C4-2B (cell line): Measurements from ENCODE around the gene DNAAF8.

Experiments
- ZFX ChIP-seq: fragments of 450-650 bp; IDR thresholded peaks from 2 replicates; pipeline ENCODE4 v1.6.1; 2017
- TF ChIP-seq, protein P1 (sequence below): fragments of 450-650 bp; conservative IDR thresholded peaks from 2 replicates; pipeline ENCODE4 v1.5.1; 2017; ENCODE audit warnings: mild to moderate bottlenecking

DNA sequence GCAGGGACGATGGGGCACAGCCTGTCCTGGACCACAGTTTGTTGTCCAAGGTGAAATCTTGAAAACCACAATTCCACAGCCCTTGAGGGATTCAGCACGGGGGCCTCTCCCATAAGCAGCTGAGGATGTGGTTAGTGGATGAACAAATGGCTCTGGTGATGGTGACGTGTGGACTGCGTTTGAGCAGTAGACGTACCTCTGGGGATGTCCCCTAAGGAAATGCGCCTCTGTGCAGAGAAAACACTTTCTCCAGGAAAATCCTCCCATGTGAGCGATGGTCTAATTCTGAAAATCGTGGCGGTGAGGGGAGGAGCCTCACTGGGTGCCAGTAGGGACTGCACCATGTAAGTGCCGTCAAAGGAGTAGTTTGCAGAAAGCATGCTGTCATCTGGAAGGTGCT lies 56.5 kb downstream of the DNAAF8 start:
- TF ChIP-seq, protein P1, sequence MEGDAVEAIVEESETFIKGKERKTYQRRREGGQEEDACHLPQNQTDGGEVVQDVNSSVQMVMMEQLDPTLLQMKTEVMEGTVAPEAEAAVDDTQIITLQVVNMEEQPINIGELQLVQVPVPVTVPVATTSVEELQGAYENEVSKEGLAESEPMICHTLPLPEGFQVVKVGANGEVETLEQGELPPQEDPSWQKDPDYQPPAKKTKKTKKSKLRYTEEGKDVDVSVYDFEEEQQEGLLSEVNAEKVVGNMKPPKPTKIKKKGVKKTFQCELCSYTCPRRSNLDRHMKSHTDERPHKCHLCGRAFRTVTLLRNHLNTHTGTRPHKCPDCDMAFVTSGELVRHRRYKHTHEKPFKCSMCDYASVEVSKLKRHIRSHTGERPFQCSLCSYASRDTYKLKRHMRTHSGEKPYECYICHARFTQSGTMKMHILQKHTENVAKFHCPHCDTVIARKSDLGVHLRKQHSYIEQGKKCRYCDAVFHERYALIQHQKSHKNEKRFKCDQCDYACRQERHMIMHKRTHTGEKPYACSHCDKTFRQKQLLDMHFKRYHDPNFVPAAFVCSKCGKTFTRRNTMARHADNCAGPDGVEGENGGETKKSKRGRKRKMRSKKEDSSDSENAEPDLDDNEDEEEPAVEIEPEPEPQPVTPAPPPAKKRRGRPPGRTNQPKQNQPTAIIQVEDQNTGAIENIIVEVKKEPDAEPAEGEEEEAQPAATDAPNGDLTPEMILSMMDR: no peak
- TF ChIP-seq ZFX: no peak
